ENCODE data around the gene GSN. TPM values are rescaled to one million over a fixed set of nuclear protein-coding genes. Genes with fewer than 3 reads are reported as not detected.
A peak's percentile ranks its signal among the peaks of the same experiment; 100 is the strongest.

The GSN gene
- polyA plus RNA-seq, 1 of the 3 experiments (the other 2 are of a cell fraction): 168 TPM

- peak; percentile 100 for TF ChIP-seq JUND (IDR thresholded peaks at IDR 0.05)
- TF ChIP-seq IRF3 (IDR thresholded peaks at IDR 0.05; ENCODE audit: low read depth, low read length): no peak
- TF ChIP-seq GABPA (IDR thresholded peaks at IDR 0.05; ENCODE audit: low read depth): no peak; the same call in 1 of the 2 replicates
- TF ChIP-seq TAF1 (IDR thresholded peaks at IDR 0.05; ENCODE audit: borderline replicate concordance, low read depth, low read length): no peak; the same call in 1 of the 2 replicates
- TF ChIP-seq POLR2AphosphoS5 (IDR thresholded peaks at IDR 0.05; ENCODE audit: low read depth, low read length): peak; percentile 90
- no peak; the same call in 1 of the 2 replicates for TF ChIP-seq YY1 (IDR thresholded peaks at IDR 0.05; ENCODE audit: low read depth)
- TF ChIP-seq FOXM1 (IDR thresholded peaks at IDR 0.05; ENCODE audit: low read depth): peak; percentile 70; the same call in 1 of the 2 replicates
- no peak for TF ChIP-seq ELF1 (IDR thresholded peaks at IDR 0.05)
- no peak for TF ChIP-seq ZBTB33 (IDR thresholded peaks at IDR 0.05; ENCODE audit: borderline replicate concordance, low read depth)
Observed at GRCh38 chr9:121286973-121287741, 19.2 kb downstream of the GSN start (continued).

GRCh38 chr9:121288673-121289025, 20.7 kb downstream of the GSN start:
- H3K79me2 ChIP-seq (ENCODE audit: insufficient read depth): peaks cover 30% of the 10 kb centered on the region; the same call in 1 of the 2 replicates
- peaks cover 26 to 65% of the 10 kb centered on the region in 2 experiments; a peak in 3 of 4 replicates for H3K4me1 ChIP-seq (ENCODE audit: control insufficient read depth in 1 of 2, insufficient read depth in 2 of 2, low read depth in 1 of 2, low read length in 1 of 2)
- no peaks in the 10 kb centered on the region for H4K20me1 ChIP-seq (ENCODE audit: insufficient read depth)
- ChIA-PET CTCF (interaction anchor here (1.8 to 3.6 kb wide), 2 partner anchors 10 to 31 kb away, joined by 7 to 25 read pairs; no protein-coding TSS in a partner anchor), POLR2A (no interaction called here)
- peaks cover 0 to 14% of the 10 kb centered on the region in 2 experiments for H3K36me3 ChIP-seq (replicated peaks in 1 of 2; ENCODE audit: control insufficient read depth in 1 of 2, insufficient read depth in 2 of 2, low read length in 1 of 2)
- no peak for TF ChIP-seq FOSL2 (IDR thresholded peaks at IDR 0.05; ENCODE audit: borderline replicate concordance, low read depth)
- no peak for TF ChIP-seq REST (IDR thresholded peaks at IDR 0.05; ENCODE audit: low read depth, low read length)
- TF ChIP-seq EP300 (IDR thresholded peaks at IDR 0.05; ENCODE audit: borderline replicate concordance in 1 of 2, low read depth in 1 of 2, low read length in 1 of 2): no peak
- H3K9ac ChIP-seq: peak overlapping the region; percentile 39
- H3F3A ChIP-seq (replicated peaks; ENCODE audit: insufficient read depth): peaks cover 16% of the 10 kb centered on the region
- H2AFZ ChIP-seq (ENCODE audit: low read depth): peak overlapping the region; percentile 70; the same call in 1 of the 2 replicates
- H3K9me2 ChIP-seq: no peaks in the 10 kb centered on the region
- no peak for DNase-seq
- no peaks in the 10 kb centered on the region for H3K27me3 ChIP-seq (ENCODE audit: insufficient read depth)
- peak overlapping the region; percentile 55 for H3K4me2 ChIP-seq
- 80% methylated on average over 4 of the region's 4 CpGs for WGBS (ENCODE audit: low lambda C conversion rate)
- H3K9me3 ChIP-seq: no peaks in the 10 kb centered on the region
- no peak overlapping the region for H3K4me3 ChIP-seq (ENCODE audit: low read depth in 2 of 2, low read length in 1 of 2)
- H3K27ac ChIP-seq (ENCODE audit: low read depth in 2 of 2, low read length in 1 of 2): peak overlapping the region; percentile 88 to 94
